GM19467 (cell line): ENCODE measurements around the gene TSBP1.
"Not testable (repeated sequence)": the region's sequence is repeated elsewhere in the genome, so short reads cannot be mapped to it uniquely, and the experiment has no call there.

ENCODE experiments used
- ATAC-seq: cut with Tn5 transposase; IDR thresholded peaks from one replicate; pipeline ENCODE4 v1.9.1; 2021; ENCODE audit warnings: mild to moderate bottlenecking, moderate library complexity; ENCODE audit not compliant: unreplicated experiment

Gene TSBP1

GRCh38 chr6:32379545-32379944 is 7.8 kb upstream of the TSBP1 start:
- ATAC-seq, result no peak

- no peak for ATAC-seq
Measured at GRCh38 chr6:32375739-32376529, 4.2 kb upstream of the TSBP1 start.

GRCh38 chr6:32371229-32371628 is 474 bp downstream of the TSBP1 start:
- ATAC-seq, result no peak

GRCh38 chr6:32370505-32370904 is 1.2 kb downstream of the TSBP1 start:
- no peak for ATAC-seq

- ATAC-seq, result no peak
Measured at GRCh38 chr6:32369660-32370059, 2.0 kb downstream of the TSBP1 start.

GRCh38 chr6:32367644-32368043 is 4.1 kb downstream of the TSBP1 start:
- no peak for ATAC-seq

- ATAC-seq, result not testable (repeated sequence)
Measured at GRCh38 chr6:32359225-32359624, 12.5 kb downstream of the TSBP1 start.

GRCh38 chr6:32358548-32358947 is 13.2 kb downstream of the TSBP1 start:
- not testable (repeated sequence) for ATAC-seq

- ATAC-seq, result no peak
Measured at GRCh38 chr6:32355018-32355417, 16.7 kb downstream of the TSBP1 start.

- no peak for ATAC-seq
Measured at GRCh38 chr6:32353348-32353747, 18.4 kb downstream of the TSBP1 start.

GRCh38 chr6:32340242-32340641 is 31.5 kb downstream of the TSBP1 start:
- no peak for ATAC-seq

GRCh38 chr6:32337186-32337805 is 34.4 kb downstream of the TSBP1 start:
- no peak for ATAC-seq

- ATAC-seq, result no peak
Measured at GRCh38 chr6:32332433-32332832, 39.3 kb downstream of the TSBP1 start.

GRCh38 chr6:32329141-32329540 is 42.6 kb downstream of the TSBP1 start:
- ATAC-seq, result no peak

- ATAC-seq, result no peak
Measured at GRCh38 chr6:32327103-32327502, 44.6 kb downstream of the TSBP1 start.

- ATAC-seq, result no peak
Measured at GRCh38 chr6:32318501-32318900, 53.2 kb downstream of the TSBP1 start.

GRCh38 chr6:32317541-32317940 is 54.2 kb downstream of the TSBP1 start:
- no peak for ATAC-seq

- no peak for ATAC-seq
Measured at GRCh38 chr6:32313964-32314363, 57.7 kb downstream of the TSBP1 start.

- ATAC-seq, result no peak
Measured at GRCh38 chr6:32298632-32299336, 72.9 kb downstream of the TSBP1 start.

- not testable (repeated sequence) for ATAC-seq
Measured at GRCh38 chr6:32294980-32295379, 76.7 kb downstream of the TSBP1 start.

GRCh38 chr6:32294566-32294965 is 77.1 kb downstream of the TSBP1 start:
- no peak for ATAC-seq

GRCh38 chr6:32293695-32294094 is 78.0 kb downstream of the TSBP1 start:
- no peak for ATAC-seq
